Embryonic facial prominence (tissue), 1 donor: Measurements from ENCODE around the gene UST.

Experiments used
- DNase-seq: peaks from one replicate; pipeline ENCODE4 v3.0.0-alpha.2; 2016; ENCODE audit errors: extremely low spot score

UST gene

GRCh38 chr6:148803979-148804378, 57.1 kb downstream of the UST start:
- DNase-seq, result no peak

GRCh38 chr6:148805777-148806176, 58.9 kb downstream of the UST start:
- DNase-seq, result no peak

GRCh38 chr6:148807784-148808183, 61.0 kb downstream of the UST start:
- no peak for DNase-seq

- DNase-seq, result no peak
These were observed 62.0 kb downstream of the UST start for GRCh38 chr6:148808786-148809304.

GRCh38 chr6:148811459-148811858, 64.6 kb downstream of the UST start:
- DNase-seq, result no peak

GRCh38 chr6:148814082-148814790, 67.4 kb downstream of the UST start:
- no peak for DNase-seq

GRCh38 chr6:148814869-148815268, 68.0 kb downstream of the UST start:
- DNase-seq, result no peak

- no peak for DNase-seq
These were observed 69.3 kb downstream of the UST start for GRCh38 chr6:148816117-148816516.

GRCh38 chr6:148817689-148818088, 70.9 kb downstream of the UST start:
- DNase-seq, result no peak

- DNase-seq, result no peak
These were observed 72.2 kb downstream of the UST start for GRCh38 chr6:148818939-148819575.

- no peak for DNase-seq
These were observed 73.0 kb downstream of the UST start for GRCh38 chr6:148819852-148820251.

GRCh38 chr6:148822819-148823218, 76.0 kb downstream of the UST start:
- DNase-seq, result no peak

- no peak for DNase-seq
These were observed 77.5 kb downstream of the UST start for GRCh38 chr6:148824291-148824690.

- no peak for DNase-seq
These were observed 78.1 kb downstream of the UST start for GRCh38 chr6:148824960-148825359.

- no peak for DNase-seq
These were observed 78.7 kb downstream of the UST start for GRCh38 chr6:148825492-148825891.

- no peak for DNase-seq
These were observed 80.7 kb downstream of the UST start for GRCh38 chr6:148827416-148828045.

GRCh38 chr6:148828047-148828446, 81.2 kb downstream of the UST start:
- DNase-seq, result no peak

- no peak for DNase-seq
These were observed 82.7 kb downstream of the UST start for GRCh38 chr6:148829415-148830101.

- no peak for DNase-seq
These were observed 83.8 kb downstream of the UST start for GRCh38 chr6:148830614-148831013.

- no peak for DNase-seq
These were observed 84.2 kb downstream of the UST start for GRCh38 chr6:148831064-148831463.

- no peak for DNase-seq
These were observed 84.7 kb downstream of the UST start for GRCh38 chr6:148831531-148831930.

GRCh38 chr6:148835920-148836441, 89.2 kb downstream of the UST start:
- peak; percentile 77 for DNase-seq
